ENCODE results near the gene TNFRSF1A. TPM values are rescaled to one million over a fixed set of nuclear protein-coding genes. Genes with fewer than 3 reads are reported as not detected.

Gene TNFRSF1A
- polyA plus RNA-seq, 1 donor (not counting 4 experiments of a cell fraction or from before 2014, with no cell fraction given), result 101 TPM

DNA sequence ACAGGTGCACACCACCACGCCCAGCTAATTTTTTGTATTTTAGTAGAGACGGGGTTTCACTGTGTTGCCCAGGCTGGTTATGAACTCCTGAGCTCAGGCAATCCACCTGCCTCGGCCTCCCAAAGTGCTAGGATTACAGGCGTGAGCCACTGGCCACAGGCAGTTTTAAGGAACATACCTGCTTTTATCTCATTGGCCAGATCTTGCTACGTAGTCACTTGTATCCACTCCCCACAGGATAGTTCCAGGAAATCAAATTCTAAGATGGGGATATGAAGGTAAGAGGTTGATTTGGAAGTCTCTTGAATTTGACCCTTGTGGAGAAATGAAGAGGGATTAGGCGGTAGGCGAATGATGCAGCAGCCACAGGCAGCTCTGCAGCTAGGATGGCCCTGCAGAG, 40.2 kb downstream of the TNFRSF1A start:
- Histone ChIP-seq H3K9me3 (ENCODE audit: control insufficient read depth, low read depth, low read length) (no peaks in the 10 kb centered on the region), H3K79me2 (ENCODE audit: control insufficient read depth, insufficient read depth, low read length) (no peaks in the 10 kb centered on the region), H3K27ac (ENCODE audit: control insufficient read depth, insufficient read depth, low read length) (no peak overlapping the region), H3K9ac (ENCODE audit: control insufficient read depth, extremely low read depth, insufficient read depth, low read length) (no peak overlapping the region), H3K4me3 (ENCODE audit: control insufficient read depth in 2 of 3, extremely low read depth in 1 of 3, insufficient read depth in 2 of 3, low read depth in 1 of 3, low read length in 3 of 3) (no peak overlapping the region), H3K36me3 (ENCODE audit: control insufficient read depth in 2 of 2, extremely low read depth in 1 of 2, insufficient read depth in 2 of 2, low read length in 2 of 2) (no peaks in the 10 kb centered on the region), H3K4me2 (ENCODE audit: control insufficient read depth, extremely low read depth, insufficient read depth, low read depth, low read length) (no peak overlapping the region), H2AFZ (ENCODE audit: control insufficient read depth, low read length) (no peak overlapping the region), H4K20me1 (ENCODE audit: control insufficient read depth, extremely low read depth, insufficient read depth, low read length) (no peaks in the 10 kb centered on the region), H3K9me1 (ENCODE audit: control insufficient read depth, extremely low read depth, insufficient read depth, low read length) (no peaks in the 10 kb centered on the region), H3K27me3 (ENCODE audit: control insufficient read depth, extremely low read depth, insufficient read depth, low read length) (no peaks in the 10 kb centered on the region), H3K4me1 (ENCODE audit: control insufficient read depth, extremely low read depth, insufficient read depth, low read length) (peaks cover 5% of the 10 kb centered on the region)
- dilution Hi-C loops (cut with MboI; ENCODE audit: extremely low pct_ligation_motif_present, low sequenced_read_pairs), result no loop called here
- no peak for TF ChIP-seq EZH2 (IDR thresholded peaks at IDR 0.05; ENCODE audit: low read length)
- TF ChIP-seq, protein P1, sequence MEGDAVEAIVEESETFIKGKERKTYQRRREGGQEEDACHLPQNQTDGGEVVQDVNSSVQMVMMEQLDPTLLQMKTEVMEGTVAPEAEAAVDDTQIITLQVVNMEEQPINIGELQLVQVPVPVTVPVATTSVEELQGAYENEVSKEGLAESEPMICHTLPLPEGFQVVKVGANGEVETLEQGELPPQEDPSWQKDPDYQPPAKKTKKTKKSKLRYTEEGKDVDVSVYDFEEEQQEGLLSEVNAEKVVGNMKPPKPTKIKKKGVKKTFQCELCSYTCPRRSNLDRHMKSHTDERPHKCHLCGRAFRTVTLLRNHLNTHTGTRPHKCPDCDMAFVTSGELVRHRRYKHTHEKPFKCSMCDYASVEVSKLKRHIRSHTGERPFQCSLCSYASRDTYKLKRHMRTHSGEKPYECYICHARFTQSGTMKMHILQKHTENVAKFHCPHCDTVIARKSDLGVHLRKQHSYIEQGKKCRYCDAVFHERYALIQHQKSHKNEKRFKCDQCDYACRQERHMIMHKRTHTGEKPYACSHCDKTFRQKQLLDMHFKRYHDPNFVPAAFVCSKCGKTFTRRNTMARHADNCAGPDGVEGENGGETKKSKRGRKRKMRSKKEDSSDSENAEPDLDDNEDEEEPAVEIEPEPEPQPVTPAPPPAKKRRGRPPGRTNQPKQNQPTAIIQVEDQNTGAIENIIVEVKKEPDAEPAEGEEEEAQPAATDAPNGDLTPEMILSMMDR (optimal IDR thresholded peaks at IDR 0.05 in 1 of 3, IDR thresholded peaks at IDR 0.05 in 1 of 3, conservative IDR thresholded peaks at IDR 0.05 in 1 of 3; ENCODE audit: extremely low read depth in 1 of 3, insufficient read depth in 2 of 3, low read length in 3 of 3), result no peak
- FAIRE-seq (no peak), DNase-seq (ENCODE audit: low read depth, low spot score) (no peak)

DNA sequence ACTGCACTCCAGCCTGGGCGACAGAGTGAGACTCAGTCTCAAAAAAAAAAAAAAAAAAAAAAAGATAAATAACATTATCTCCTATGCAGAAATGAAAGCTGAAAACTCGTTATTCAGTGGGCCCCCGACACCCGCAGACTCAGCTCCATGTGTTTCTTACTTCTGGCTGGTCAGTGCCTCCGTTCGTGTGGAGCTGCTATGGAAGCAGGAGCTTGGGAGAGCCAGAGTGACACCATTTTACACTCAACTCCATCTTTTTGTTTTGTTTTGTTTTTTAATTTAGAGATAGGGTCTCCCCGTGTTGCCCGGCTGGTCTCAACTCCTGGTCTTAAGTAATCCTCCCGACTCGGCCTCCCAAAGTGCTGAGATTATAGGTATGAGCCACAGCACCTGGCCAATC, 44.7 kb downstream of the TNFRSF1A start:
- dilution Hi-C loops (cut with MboI; ENCODE audit: extremely low pct_ligation_motif_present, low sequenced_read_pairs), result no loop called here

More for the DNA sequence above, 44.7 kb downstream of the TNFRSF1A start:
- no peak overlapping the region for H2AFZ ChIP-seq (ENCODE audit: control insufficient read depth, low read length)
- H4K20me1 ChIP-seq (ENCODE audit: control insufficient read depth, extremely low read depth, insufficient read depth, low read length), result no peaks in the 10 kb centered on the region
- H3K4me2 ChIP-seq (ENCODE audit: control insufficient read depth, extremely low read depth, insufficient read depth, low read depth, low read length), result no peak overlapping the region
- H3K4me3 ChIP-seq (ENCODE audit: control insufficient read depth in 2 of 3, extremely low read depth in 1 of 3, insufficient read depth in 2 of 3, low read depth in 1 of 3, low read length in 3 of 3), result no peak overlapping the region
- peaks cover 28% of the 10 kb centered on the region for H3K4me1 ChIP-seq (ENCODE audit: control insufficient read depth, extremely low read depth, insufficient read depth, low read length)
- no peaks in the 10 kb centered on the region for H3K36me3 ChIP-seq (ENCODE audit: control insufficient read depth in 2 of 2, extremely low read depth in 1 of 2, insufficient read depth in 2 of 2, low read length in 2 of 2)
- H3K27me3 ChIP-seq (ENCODE audit: control insufficient read depth, extremely low read depth, insufficient read depth, low read length), result no peaks in the 10 kb centered on the region
- no peaks in the 10 kb centered on the region for H3K9me3 ChIP-seq (ENCODE audit: control insufficient read depth, low read depth, low read length)
- DNase-seq (ENCODE audit: low read depth, low spot score) (no peak), FAIRE-seq (no peak)
- no peak overlapping the region for H3K9ac ChIP-seq (ENCODE audit: control insufficient read depth, extremely low read depth, insufficient read depth, low read length)
- H3K27ac ChIP-seq (ENCODE audit: control insufficient read depth, insufficient read depth, low read length), result no peak overlapping the region
- H3K79me2 ChIP-seq (ENCODE audit: control insufficient read depth, insufficient read depth, low read length), result no peaks in the 10 kb centered on the region
- no peaks in the 10 kb centered on the region for H3K9me1 ChIP-seq (ENCODE audit: control insufficient read depth, extremely low read depth, insufficient read depth, low read length)
- TF ChIP-seq EZH2 (IDR thresholded peaks at IDR 0.05; ENCODE audit: low read length), result no peak
- TF ChIP-seq, protein P1 (optimal IDR thresholded peaks at IDR 0.05 in 1 of 3, IDR thresholded peaks at IDR 0.05 in 1 of 3, conservative IDR thresholded peaks at IDR 0.05 in 1 of 3; ENCODE audit: extremely low read depth in 1 of 3, insufficient read depth in 2 of 3, low read length in 3 of 3), result no peak

Data from keratinocyte (primary cell).